GM12878 (cell line): ENCODE data around the gene NLRP5. TPM values are rescaled to one million over a fixed set of nuclear protein-coding genes. Genes with fewer than 3 reads are reported as not detected.

Experiments used
- ATAC-seq: fragments of 200-7000 bp; cut with Tn5 transposase; 3 replicates; pipeline ENCODE4 v1.9.1; 2020; ENCODE audit warnings: mild to moderate bottlenecking, moderate library complexity
- BruUV-seq: library from RNA; stranded (reverse); fragments of 400-500 nt; replicated peaks from 2 replicates; lab custom pipeline; 2021; lab: Mats Ljungman, UMichigan
- CTCF ChIA-PET: fragments of 300-600 bp; sonication (Branson Sonifier 250); formaldehyde crosslinking; extraction: SDS; loops from one replicate; lab custom pipeline; 2021; ENCODE audit warnings: inconsistent platforms; lab: Yijun Ruan, JAX
- POLR2A ChIA-PET: fragments of 350-600 bp; formaldehyde crosslinking; extraction: SDS; loops from one replicate; lab custom pipeline; 2021; ENCODE audit warnings: inconsistent platforms; lab: Charles Lee
- RAD21 ChIA-PET: fragments of 300-600 bp; sonication (Branson Sonifier 250); formaldehyde crosslinking; loops from one replicate; lab custom pipeline; 2023; ENCODE audit warnings: antibody characterized with exemption; ENCODE audit not compliant: unreplicated experiment; lab: Charles Lee
- SMC1A ChIA-PET: fragments of 300-600 bp; sonication (Branson Sonifier 250); formaldehyde crosslinking; loops from one replicate; lab custom pipeline; 2023; ENCODE audit not compliant: unreplicated experiment, uncharacterized antibody; lab: Charles Lee
- DNase-seq: peaks from one replicate; pipeline ENCODE4 v3.0.0-alpha.2; 2011; ENCODE audit warnings: low read depth, low spot score
- FAIRE-seq: peaks from 3 replicates; lab custom pipeline; 2011; peaks lifted over from hg19 to GRCh38; lab: Jason Lieb, UNC
- H2AFZ ChIP-seq: 2 replicates; pipeline ENCODE4 v1.6.0; 2011; ENCODE audit warnings: low read depth, low read length, control low read depth; ENCODE audit not compliant: control insufficient read depth
- H3K27ac ChIP-seq: 2 replicates; pipeline ENCODE4 v1.5.1; 2011; ENCODE audit warnings: control low read depth; ENCODE audit not compliant: control insufficient read depth, insufficient read depth
- H3K27me3 ChIP-seq, 2 experiments: replicated peaks in 1 of 2; 2 replicates each; pipeline versions ENCODE4 v1.6.0 to v1.6.1; 2011; ENCODE audit warnings: low read length in 1 of 2; ENCODE audit not compliant: control insufficient read depth in 2 of 2, insufficient read depth in 2 of 2
- H3K36me3 ChIP-seq, 2 experiments: 2 replicates each; pipeline ENCODE4 v1.5.1; 2011; ENCODE audit warnings: low read length in 1 of 2; ENCODE audit not compliant: control insufficient read depth in 2 of 2, insufficient read depth in 2 of 2
- H3K4me1 ChIP-seq: 2 replicates; pipeline ENCODE4 v1.6.1; 2011; ENCODE audit warnings: mild to moderate bottlenecking, low read length, moderate library complexity, mixed read lengths; ENCODE audit not compliant: control insufficient read depth, insufficient read depth
- H3K4me2 ChIP-seq: 2 replicates; pipeline ENCODE4 v1.6.0; 2011; ENCODE audit warnings: control low read depth; ENCODE audit not compliant: control insufficient read depth, insufficient read depth
- H3K4me3 ChIP-seq: fragments of 200-600 bp; sonication (generic); 2 replicates; pipeline ENCODE4 v1.5.1; 2016
- H3K79me2 ChIP-seq: 2 replicates; pipeline ENCODE4 v1.6.0; 2011; ENCODE audit warnings: low read length; ENCODE audit not compliant: control insufficient read depth, insufficient read depth
- H3K9ac ChIP-seq: 2 replicates; pipeline ENCODE4 v1.8.0; 2011; ENCODE audit warnings: low read length, control low read depth, mixed read lengths; ENCODE audit not compliant: control insufficient read depth, insufficient read depth
- H3K9me3 ChIP-seq: replicated peaks from 3 replicates; pipeline ENCODE4 v1.5.1; 2011; ENCODE audit warnings: mild to moderate bottlenecking, low read length; ENCODE audit not compliant: control insufficient read depth, insufficient read depth
- H4K20me1 ChIP-seq: 2 replicates; pipeline ENCODE4 v1.6.0; 2011; ENCODE audit not compliant: control insufficient read depth, insufficient read depth
- ASH2L ChIP-seq: fragments of 300-600, 200-600 bp; sonication (generic); IDR thresholded peaks from 2 replicates; pipeline ENCODE4 v1.6.1; 2017; ENCODE audit warnings: low read depth, mild to moderate bottlenecking, borderline replicate concordance
- KDM1A ChIP-seq: fragments of 200-600 bp; sonication (generic); IDR thresholded peaks from 2 replicates; pipeline ENCODE4 v1.6.1; 2016; ENCODE audit warnings: borderline replicate concordance
- MYB ChIP-seq: fragments of 150-350 bp; IDR thresholded peaks from 2 replicates; pipeline ENCODE4 v1.6.1; 2014; ENCODE audit warnings: mild to moderate bottlenecking, low read depth, low read length, borderline replicate concordance
- RELB ChIP-seq: fragments of 450-650 bp; IDR thresholded peaks from 2 replicates; pipeline ENCODE4 v1.6.1; 2017; ENCODE audit warnings: low read depth, mild to moderate bottlenecking, moderate library complexity
- RUNX3 ChIP-seq: IDR thresholded peaks from 2 replicates; pipeline ENCODE4 v1.6.1; 2012; ENCODE audit warnings: low read length, inconsistent platforms
- SUPT20H ChIP-seq: IDR thresholded peaks from 2 replicates; pipeline ENCODE4 v1.6.1; 2011; ENCODE audit warnings: low read depth, mild to moderate bottlenecking, low read length, moderate library complexity, borderline replicate concordance; ENCODE audit not compliant: control insufficient read depth
- TBL1XR1 ChIP-seq: IDR thresholded peaks from 2 replicates; pipeline ENCODE4 v1.6.1; 2012; ENCODE audit warnings: low read depth, low read length, improper control_type of control experiment
- YY1 ChIP-seq: IDR thresholded peaks from 2 replicates; pipeline ENCODE4 v1.6.1; 2011; ENCODE audit warnings: low read depth, mild to moderate bottlenecking, low read length
- ZNF24 ChIP-seq: fragments of 450-650 bp; IDR thresholded peaks from 2 replicates; pipeline ENCODE4 v1.6.1; 2017; ENCODE audit warnings: antibody characterized with exemption, mild to moderate bottlenecking
- WGBS: methylation state at CpG from one replicate; pipeline ENCODE4 v1.1.6; 2016; ENCODE audit warnings: low lambda C conversion rate; ENCODE audit not compliant: insufficient replicate concordance, insufficient coverage; ENCODE audit errors: missing lambda C conversion rate; 5-methylcytosine and 5-hydroxymethylcytosine counted together
- in situ Hi-C: fragments of 300-500 bp; cut with MboI; formaldehyde crosslinking; loops from 9 replicates; pipeline ENCODE4 v1.14.3; 2018; ENCODE audit warnings: mixed read lengths
- intact Hi-C: fragments of 100-400 bp; cut with micrococcal nuclease; formaldehyde crosslinking; loops from one replicate; pipeline ENCODE4 v1.14.2; 2022; ENCODE audit not compliant: unreplicated experiment
- polyA plus RNA-seq, 11 experiments: library from polyadenylated mRNA; depleted of rRNA in 4 of 11; unstranded in 6 of 11; stranded (reverse) in 5 of 11; fragments of >200 nt; fragmentation: Nextera tagmentation in 4 of 11; fragmentation: Illumina TruSeq in 1 of 11; extraction: Ambion mirVana in 4 of 11; extraction: Trizol in 1 of 11; gene quantifications; 1 replicate in 1 of 11; 2 replicates in 10 of 11; pipeline versions ENCODE4 v1.2.1 to v1.2.3, GENCODE V29; 2011 to 2016; ENCODE audit warnings: inconsistent platforms in 2 of 11, missing spikeins in 2 of 11, low read depth in 1 of 11
- total RNA-seq, 4 experiments: library from RNA; depleted of rRNA in 3 of 4; stranded (reverse); fragments of >200 nt in 3 of 4; fragmentation: Illumina TruSeq in 1 of 4; extraction: Trizol in 1 of 4; gene quantifications; 2 replicates each; pipeline versions ENCODE4 v1.2.1 to v1.2.3, GENCODE V29; 2013 to 2021

NLRP5 gene
- total and polyA plus RNA-seq, 10 of the 15 experiments (the other 5 are each of a cell fraction or from before 2014, with no cell fraction given), result 0.01 TPM; not detected in 9

- Histone ChIP-seq H3K27me3 (no peaks in the 10 kb centered on the region), H3K4me2 (no peak overlapping the region), H3K27ac (no peak overlapping the region), H3K4me3 (no peak overlapping the region), H3K79me2 (no peaks in the 10 kb centered on the region; the same call in 1 of the 2 replicates), H3K4me1 (no peaks in the 10 kb centered on the region), H3K9me3 (peaks cover 11% of the 10 kb centered on the region; the same call in 2 of the 3 replicates), H3K36me3 (peaks cover 7 to 15% of the 10 kb centered on the region in 2 experiments; a peak in 3 of 4 replicates), H4K20me1 (no peaks in the 10 kb centered on the region), H3K9ac (no peak overlapping the region), H2AFZ (no peak overlapping the region)
- FAIRE-seq (no peak), DNase-seq (no peak), ATAC-seq (no peak)
- SMC1A ChIA-PET, result no interaction called here
- BruUV-seq, result no TSS peak
- intact Hi-C loops, result no loop called here
- 96% methylated on average over 14 of the region's 14 CpGs for WGBS
- POLR2A ChIA-PET, result no interaction called here
- no peak for TF ChIP-seq KDM1A
- CTCF ChIA-PET, result no interaction called here
- in situ Hi-C loops, result no loop called here
- RAD21 ChIA-PET, result interaction anchor here (1.3 kb wide), 1 partner anchor 82 kb away, joined by 5 read pairs; no protein-coding TSS in a partner anchor
These were observed 102.8 kb downstream of the NLRP5 start for GRCh38 chr19:56089344-56089743.

DNA sequence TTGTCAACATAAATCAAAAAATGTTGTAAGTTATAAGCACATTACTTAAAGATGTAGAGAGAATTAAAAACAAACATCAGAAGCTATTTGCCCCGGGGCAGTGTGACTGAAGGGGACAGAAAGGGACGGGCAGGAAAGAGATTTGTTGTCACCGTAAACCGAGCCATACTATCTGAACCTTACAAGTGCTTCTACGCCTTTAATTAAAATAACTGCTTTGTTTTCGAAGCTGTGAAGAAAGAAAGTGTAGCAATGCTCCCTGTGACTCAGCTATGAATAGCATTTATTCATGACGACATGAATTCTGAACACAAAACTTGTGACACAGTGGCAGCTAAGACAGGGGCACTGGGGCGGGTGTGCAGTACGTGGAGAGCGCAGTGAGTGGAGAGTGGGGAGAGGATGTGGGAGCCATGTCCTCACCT is 104.5 kb downstream of the NLRP5 start:
- CTCF ChIA-PET, result interaction anchor here (1.9 kb wide), 1 partner anchor 25 kb away, joined by 8 read pairs; no protein-coding TSS in a partner anchor
- H3K4me1 ChIP-seq, result no peaks in the 10 kb centered on the region
- POLR2A ChIA-PET, result no interaction called here
- H3K9ac ChIP-seq, result no peak overlapping the region
- H3K27ac ChIP-seq, result no peak overlapping the region
- DNase-seq, result no peak
- no peak overlapping the region for H3K4me3 ChIP-seq
- intact Hi-C loops, result no loop called here
- RAD21 ChIA-PET, result no interaction called here
- H3K9me3 ChIP-seq, result peaks cover 11% of the 10 kb centered on the region; the same call in 2 of the 3 replicates
- H4K20me1 ChIP-seq, result no peaks in the 10 kb centered on the region
- WGBS, result 98% methylated on average over 10 of the region's 10 CpGs
- H3K36me3 ChIP-seq, result peaks cover 7 to 14% of the 10 kb centered on the region in 2 experiments; a peak in 3 of 4 replicates
- TF ChIP-seq MYB (no peak), RUNX3 (no peak), YY1 (no peak), ZNF24 (no peak), ASH2L (no peak), TBL1XR1 (no peak), RELB (no peak), SUPT20H (no peak)
- TF ChIP-seq, all 136 proteins: peak for 0
- Histone ChIP-seq H2AFZ (no peak overlapping the region), H3K4me2 (no peak overlapping the region), H3K27me3 (no peaks in the 10 kb centered on the region), H3K79me2 (no peaks in the 10 kb centered on the region; the same call in 1 of the 2 replicates)
- ATAC-seq (no peak), FAIRE-seq (no peak)
- in situ Hi-C loops, result no loop called here
- no TSS peak for BruUV-seq
- SMC1A ChIA-PET, result interaction anchor here (1.5 kb wide), 1 partner anchor 10 kb away, joined by 3 read pairs; no protein-coding TSS in a partner anchor
